HEK293 (cell line): Measurements from ENCODE around the gene GMDS.

Source experiments
- CTCF ChIP-seq: fragments of 450-650 bp; formaldehyde crosslinking; IDR thresholded peaks from 2 replicates; pipeline ENCODE4 v1.5.1; 2016; ENCODE audit warnings: missing biosample characterization, missing genetic modification characterization
- REPIN1 ChIP-seq: fragments of 450-650 bp; formaldehyde crosslinking; IDR thresholded peaks from 2 replicates; pipeline ENCODE4 v1.5.1; 2017; ENCODE audit warnings: missing biosample characterization, missing genetic modification characterization, low read depth
- ZNF239 ChIP-seq: fragments of 450-650 bp; formaldehyde crosslinking; IDR thresholded peaks from 2 replicates; pipeline ENCODE4 v1.5.1; 2016; ENCODE audit warnings: missing biosample characterization, missing genetic modification characterization
- ZNF274 ChIP-seq, 2 experiments: fragments of 200-500 bp in 1 of 2; fragments of 450-650 bp in 1 of 2; sonication (Bioruptor generic) in 1 of 2; formaldehyde crosslinking in 1 of 2; IDR thresholded peaks; 2 replicates each; pipeline versions ENCODE4 v1.5.1 to v1.6.1; 2014 to 2016; ENCODE audit warnings: borderline replicate concordance in 1 of 2, inconsistent platforms in 1 of 2, low read length in 1 of 2, missing biosample characterization in 1 of 2, missing genetic modification characterization in 1 of 2
- ZNF37A ChIP-seq: fragments of 450-650 bp; IDR thresholded peaks from 2 replicates; pipeline ENCODE4 v1.5.1; 2018; ENCODE audit warnings: missing biosample characterization, missing genetic modification characterization
- ZNF558 ChIP-seq: fragments of 450-650 bp; formaldehyde crosslinking; IDR thresholded peaks from 2 replicates; pipeline ENCODE4 v1.5.1; 2016; ENCODE audit warnings: missing biosample characterization, missing genetic modification characterization
- ZNF639 ChIP-seq: fragments of 450-650 bp; formaldehyde crosslinking; IDR thresholded peaks from 2 replicates; pipeline ENCODE4 v1.5.1; 2016; ENCODE audit warnings: missing biosample characterization, missing genetic modification characterization
- TF ChIP-seq, protein P1 (sequence below): IDR thresholded peaks from 2 replicates; pipeline ENCODE4 v1.6.1; 2011; ENCODE audit warnings: mild to moderate bottlenecking, low read depth, low read length, borderline replicate concordance

DNA sequence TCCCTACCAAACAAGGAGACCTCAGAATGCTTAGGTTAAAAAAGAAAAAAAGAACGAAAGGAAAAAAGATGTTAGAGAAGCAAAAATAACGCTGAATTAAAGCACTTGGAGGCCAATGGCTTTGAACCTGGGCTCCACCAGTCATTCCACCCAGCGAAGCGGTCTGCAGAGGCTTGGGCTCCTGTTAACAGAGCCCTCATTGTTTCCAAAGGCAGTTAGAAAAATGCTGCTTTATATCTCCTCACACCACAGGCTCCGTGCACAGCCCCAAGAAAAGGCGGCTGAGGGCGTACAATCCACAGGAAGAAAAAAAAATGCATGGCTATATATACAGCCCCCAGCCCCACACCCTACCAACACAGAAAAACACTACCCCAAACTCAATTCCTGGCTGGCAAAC, 379.8 kb downstream of the GMDS start:
- TF ChIP-seq CTCF (tag by site-specific recombination) (no peak), ZNF558 (tag by site-specific recombination) (no peak), REPIN1 (tag by site-specific recombination) (no peak), ZNF274 (IDR thresholded peaks at IDR 0.05; ENCODE audit: low read length) (no peak), ZNF274 (tag by site-specific recombination; IDR thresholded peaks at IDR 0.05; ENCODE audit: borderline replicate concordance) (no peak), ZNF239 (tag by site-specific recombination) (no peak), ZNF639 (tag by site-specific recombination) (no peak), ZNF37A (tag by site-specific recombination) (no peak)
- TF ChIP-seq, protein P1, sequence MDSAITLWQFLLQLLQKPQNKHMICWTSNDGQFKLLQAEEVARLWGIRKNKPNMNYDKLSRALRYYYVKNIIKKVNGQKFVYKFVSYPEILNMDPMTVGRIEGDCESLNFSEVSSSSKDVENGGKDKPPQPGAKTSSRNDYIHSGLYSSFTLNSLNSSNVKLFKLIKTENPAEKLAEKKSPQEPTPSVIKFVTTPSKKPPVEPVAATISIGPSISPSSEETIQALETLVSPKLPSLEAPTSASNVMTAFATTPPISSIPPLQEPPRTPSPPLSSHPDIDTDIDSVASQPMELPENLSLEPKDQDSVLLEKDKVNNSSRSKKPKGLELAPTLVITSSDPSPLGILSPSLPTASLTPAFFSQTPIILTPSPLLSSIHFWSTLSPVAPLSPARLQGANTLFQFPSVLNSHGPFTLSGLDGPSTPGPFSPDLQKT: no peak
